AG20443 (cell line): Measurements from ENCODE around the gene BTG2.
"Not testable (repeated sequence)": the region's sequence is repeated elsewhere in the genome, so short reads cannot be mapped to it uniquely, and the experiment has no call there.

Experiments
- DNase-seq: peaks from one replicate; pipeline ENCODE4 v3.0.0; 2012; ENCODE audit warnings: low spot score, mixed read lengths

Gene BTG2

GRCh38 chr1:203304919-203305808 is at the start of gene BTG2:
BTG2 (plus strand) TSS chr1:203305519; CDS start chr1:203305607, 88 bp downstream.
- DNase-seq, result peak; percentile 99

GRCh38 chr1:203256636-203257035 is 48.7 kb upstream of the BTG2 start:
- DNase-seq, result not testable (repeated sequence)

GRCh38 chr1:203263496-203263895 is 41.8 kb upstream of the BTG2 start:
- DNase-seq, result no peak

- peak; percentile 61 for DNase-seq
Observed at GRCh38 chr1:203264052-203264501, 41.2 kb upstream of the BTG2 start.

- no peak for DNase-seq
Observed at GRCh38 chr1:203265541-203265940, 39.8 kb upstream of the BTG2 start.

GRCh38 chr1:203266140-203266539 is 39.2 kb upstream of the BTG2 start:
- not testable (repeated sequence) for DNase-seq

GRCh38 chr1:203267347-203267846 is 37.9 kb upstream of the BTG2 start:
- DNase-seq, result peak; percentile 94

GRCh38 chr1:203267912-203268311 is 37.4 kb upstream of the BTG2 start:
- no peak for DNase-seq

GRCh38 chr1:203268901-203269653 is 36.2 kb upstream of the BTG2 start:
- peak; percentile 67 for DNase-seq

- no peak for DNase-seq
Observed at GRCh38 chr1:203269654-203270020, 35.7 kb upstream of the BTG2 start.

- no peak for DNase-seq
Observed at GRCh38 chr1:203270448-203270847, 34.9 kb upstream of the BTG2 start.

- peak; percentile 58 for DNase-seq
Observed at GRCh38 chr1:203271018-203271743, 34.1 kb upstream of the BTG2 start.

- no peak for DNase-seq
Observed at GRCh38 chr1:203271962-203272632, 33.2 kb upstream of the BTG2 start.

- DNase-seq, result no peak
Observed at GRCh38 chr1:203272633-203273205, 32.6 kb upstream of the BTG2 start.

- peak; percentile 75 for DNase-seq
Observed at GRCh38 chr1:203273206-203273868, 32.0 kb upstream of the BTG2 start.

- DNase-seq, result no peak
Observed at GRCh38 chr1:203273869-203274602, 31.3 kb upstream of the BTG2 start.

- DNase-seq, result no peak
Observed at GRCh38 chr1:203274603-203275381, 30.5 kb upstream of the BTG2 start.

GRCh38 chr1:203275656-203276272 is 29.6 kb upstream of the BTG2 start:
- no peak for DNase-seq

GRCh38 chr1:203276408-203276807 is 28.9 kb upstream of the BTG2 start:
- DNase-seq, result no peak
